ENCODE measurements around the gene MBTPS1.
"Not testable (repeated sequence)": the region's sequence is repeated elsewhere in the genome, so short reads cannot be mapped to it uniquely, and the experiment has no call there.

MBTPS1 gene

DNA sequence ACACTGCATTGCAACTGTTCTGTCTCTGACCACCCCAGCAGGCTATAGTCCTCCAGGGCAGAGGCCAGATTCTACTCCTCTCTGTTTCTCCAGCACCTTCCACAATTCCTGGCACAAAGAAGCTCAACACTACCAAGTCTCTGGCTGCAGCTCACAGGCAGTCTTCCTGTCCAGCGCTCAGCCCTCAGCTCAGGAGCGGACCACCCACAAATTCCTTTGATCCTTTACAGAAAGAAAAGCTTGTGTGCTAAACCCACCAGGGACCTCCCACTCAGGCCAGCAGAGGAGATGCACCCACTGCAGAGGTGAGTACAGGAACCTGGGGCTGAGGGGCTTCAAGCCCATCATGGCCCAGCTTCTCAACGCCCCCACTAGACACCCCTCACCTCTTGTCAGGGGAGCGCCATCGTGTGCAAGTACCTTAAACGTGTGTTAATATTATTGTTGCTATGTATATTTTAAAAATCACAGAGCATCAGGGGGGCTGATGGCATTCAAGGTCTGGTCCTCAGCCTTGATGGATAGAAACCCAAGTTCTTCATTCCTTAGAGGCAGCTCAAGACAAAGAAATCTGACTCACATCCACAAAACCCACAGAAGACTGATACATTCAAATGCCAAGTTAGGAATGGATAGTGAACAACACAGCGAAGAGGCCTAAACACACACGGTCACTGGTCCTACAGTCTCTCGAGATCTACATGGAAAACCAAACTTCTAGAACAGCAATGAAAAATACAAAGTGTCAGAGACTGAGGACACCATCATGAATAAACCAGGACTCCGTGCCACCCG lies 19.8 kb upstream of the MBTPS1 start:
- DNase-seq, result no peak

DNA sequence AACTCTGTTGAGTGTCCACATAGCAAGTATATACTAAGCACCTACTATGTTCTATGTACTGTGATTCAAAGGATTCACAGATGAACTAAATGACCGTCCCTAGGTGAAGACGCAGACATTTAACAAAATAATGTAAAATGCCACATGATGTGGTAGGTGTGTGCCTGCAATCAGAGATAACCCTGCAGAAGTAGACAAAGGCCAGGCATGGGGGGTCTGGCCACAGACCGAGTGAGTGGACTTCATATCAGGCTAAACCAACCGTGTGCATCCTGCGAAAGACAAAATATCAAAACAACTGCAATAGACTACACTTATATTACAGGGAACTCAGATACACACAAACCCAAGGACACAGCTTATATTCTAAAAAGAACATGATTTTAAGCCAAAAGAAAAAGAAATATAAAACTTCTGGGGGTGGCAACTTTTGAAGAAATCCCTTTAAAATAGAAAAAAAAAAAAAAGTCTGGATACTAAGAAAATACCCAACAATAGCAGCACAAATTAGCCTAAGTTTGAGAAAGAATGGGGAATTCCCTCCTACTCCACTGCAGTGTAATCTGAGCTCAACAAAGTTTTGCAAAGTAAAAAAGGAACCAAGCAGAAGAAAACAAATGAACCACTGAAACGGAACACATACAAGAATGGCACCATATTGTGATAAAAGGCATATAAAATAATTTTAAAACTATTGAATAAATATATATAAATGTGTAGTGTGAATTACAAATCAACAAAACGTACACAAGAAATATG lies 16.0 kb upstream of the MBTPS1 start:
- no peak for DNase-seq

DNA sequence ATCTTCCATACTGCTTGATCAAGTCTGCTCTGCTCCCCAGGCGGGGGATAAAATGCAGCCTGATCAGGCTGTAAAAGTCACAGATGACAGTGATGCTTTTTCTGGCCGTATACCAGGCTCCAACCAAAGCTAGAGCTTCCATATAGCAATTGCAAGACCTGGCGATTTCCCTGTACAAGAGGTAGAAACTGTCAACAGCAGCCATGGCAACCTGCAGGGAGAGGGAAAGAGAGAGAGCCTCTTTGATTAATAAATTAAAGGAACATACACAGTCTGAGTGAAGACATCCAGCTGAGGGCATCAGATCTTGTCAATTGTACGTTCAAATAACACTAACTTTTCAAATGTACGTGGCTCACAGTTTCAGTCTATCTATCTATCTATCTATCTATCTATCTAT lies 14.4 kb upstream of the MBTPS1 start:
- DNase-seq, result no peak

DNA sequence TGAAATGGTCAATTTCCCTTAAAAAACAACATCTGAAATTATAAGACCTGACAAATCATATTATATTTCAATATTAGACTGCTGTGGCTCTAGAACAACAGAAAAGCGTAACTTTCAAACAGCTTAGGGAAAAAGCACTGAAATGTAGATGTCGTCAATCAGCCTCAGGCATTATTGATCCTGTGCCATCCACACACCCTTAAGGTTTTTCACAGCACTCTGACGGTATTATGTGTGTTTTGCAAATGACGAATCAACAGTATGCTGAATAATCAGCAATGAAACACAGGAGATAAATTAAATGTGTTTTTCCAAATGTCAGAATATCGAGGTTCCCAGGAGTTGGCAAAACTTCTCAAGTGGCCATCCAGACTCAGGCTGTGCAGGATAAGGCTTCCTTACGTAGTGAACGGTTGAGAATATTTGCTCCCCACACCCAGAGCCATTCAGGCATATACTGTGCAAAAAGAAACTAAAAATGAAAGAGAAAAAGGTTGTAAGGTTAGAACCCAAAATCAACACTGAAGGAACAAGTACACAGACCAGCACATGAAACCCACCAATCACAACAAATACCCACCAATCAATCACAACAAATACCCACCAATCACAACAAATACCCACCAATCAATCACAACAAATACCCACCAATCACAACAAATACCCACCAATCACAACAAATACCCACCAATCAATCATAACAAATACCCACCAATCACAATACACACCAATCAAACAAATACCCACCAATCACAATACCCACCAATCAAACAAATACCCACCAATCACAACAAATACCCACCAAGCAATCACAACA lies 7.7 kb upstream of the MBTPS1 start:
- DNase-seq, result no peak

DNA sequence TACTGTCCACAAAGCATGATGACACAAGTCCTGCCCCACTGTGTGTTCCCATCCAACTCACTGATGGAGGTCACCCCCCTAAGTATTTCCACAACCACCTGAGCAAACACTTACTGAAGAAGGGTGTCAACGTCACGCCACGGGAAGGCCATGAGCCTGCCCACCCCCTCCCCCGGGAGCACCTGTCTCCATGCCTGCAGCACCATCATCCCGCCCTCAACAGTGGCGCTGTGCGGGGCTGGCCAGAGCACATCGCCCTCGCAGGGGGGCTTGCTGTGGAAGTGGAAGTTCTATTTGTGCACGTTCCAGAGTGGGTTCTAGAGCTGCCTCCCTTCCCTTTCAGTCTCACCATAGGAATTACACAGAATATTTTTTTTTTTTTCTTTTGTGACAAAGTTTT lies 4.3 kb upstream of the MBTPS1 start:
- DNase-seq, result peak; percentile 9

DNA sequence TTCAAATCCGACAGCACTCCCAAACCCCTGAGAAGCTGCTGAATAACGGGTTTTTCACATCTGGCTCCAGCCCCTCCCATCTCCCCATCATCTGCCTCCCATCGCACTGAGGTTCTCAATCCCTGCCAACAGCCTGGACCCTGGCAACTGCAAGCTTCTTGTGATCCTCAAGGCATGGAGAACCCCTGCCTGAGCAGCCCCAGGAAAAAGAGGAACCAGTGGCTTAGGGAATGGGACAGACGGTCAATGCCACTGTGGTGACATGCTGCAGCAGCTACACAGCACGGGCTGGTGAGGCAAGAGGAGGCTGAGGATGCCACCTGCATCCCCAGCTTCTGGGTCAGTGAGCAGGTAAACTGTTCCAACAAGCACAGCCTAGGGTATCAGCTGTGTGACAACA lies 3.3 kb upstream of the MBTPS1 start:
- no peak for DNase-seq

DNA sequence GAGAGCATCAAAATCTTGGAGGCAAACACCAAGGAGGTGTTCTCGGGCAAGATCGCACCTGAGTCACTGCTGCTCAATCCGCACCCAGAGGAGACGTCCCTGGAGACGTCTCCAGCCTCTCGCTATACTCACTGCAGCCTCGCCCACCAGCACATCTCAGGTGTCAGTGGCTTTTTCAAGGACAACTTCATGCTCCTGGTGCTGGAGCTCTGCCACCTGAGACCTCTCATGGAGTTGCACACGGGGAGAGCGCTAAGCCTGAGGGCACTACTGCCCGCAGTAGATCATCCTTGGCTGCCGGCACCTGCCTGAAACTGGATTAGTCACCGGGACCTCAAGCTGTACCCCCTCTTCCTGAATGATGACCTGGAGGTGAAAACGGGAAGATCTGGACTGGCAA lies 2.6 kb upstream of the MBTPS1 start:
- no peak for DNase-seq

DNA sequence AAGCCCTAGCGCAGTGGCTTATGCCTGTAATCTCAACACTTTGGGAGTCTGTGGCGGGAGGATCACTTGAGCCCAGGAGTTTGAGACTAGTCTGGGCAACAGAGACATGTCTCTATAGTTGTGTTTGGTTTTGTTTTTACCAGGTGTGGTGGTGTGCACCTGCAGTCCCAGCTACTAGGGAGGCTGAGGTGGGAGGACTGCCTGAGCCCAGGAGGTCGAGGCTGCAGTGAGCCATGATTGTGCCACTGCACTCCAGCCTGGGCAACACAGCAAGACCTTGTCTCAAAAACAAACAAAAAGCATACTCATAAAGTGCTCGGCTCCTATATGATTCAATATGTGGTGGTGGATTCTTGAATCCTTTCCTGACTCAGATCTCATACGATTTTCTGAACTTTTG lies 1.6 kb upstream of the MBTPS1 start:
- DNase-seq, result not testable (repeated sequence)

DNA sequence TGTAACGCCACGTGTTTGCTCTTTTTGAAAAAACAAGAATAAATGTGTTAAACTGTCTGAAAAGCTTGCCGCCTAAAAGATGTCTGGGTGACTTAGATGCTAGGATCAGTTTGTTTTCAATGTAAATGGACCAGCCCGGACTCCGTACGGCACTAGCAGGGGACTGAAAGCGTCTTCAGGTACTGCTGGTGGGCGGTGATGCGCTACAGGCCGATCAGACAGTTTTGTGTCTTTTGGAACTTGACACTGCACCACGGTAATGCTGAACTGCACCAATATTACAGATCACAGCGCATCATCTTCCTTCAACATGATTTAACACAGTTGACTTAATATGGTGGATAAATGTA lies 727 bp upstream of the MBTPS1 start:
- no peak for DNase-seq

DNA sequence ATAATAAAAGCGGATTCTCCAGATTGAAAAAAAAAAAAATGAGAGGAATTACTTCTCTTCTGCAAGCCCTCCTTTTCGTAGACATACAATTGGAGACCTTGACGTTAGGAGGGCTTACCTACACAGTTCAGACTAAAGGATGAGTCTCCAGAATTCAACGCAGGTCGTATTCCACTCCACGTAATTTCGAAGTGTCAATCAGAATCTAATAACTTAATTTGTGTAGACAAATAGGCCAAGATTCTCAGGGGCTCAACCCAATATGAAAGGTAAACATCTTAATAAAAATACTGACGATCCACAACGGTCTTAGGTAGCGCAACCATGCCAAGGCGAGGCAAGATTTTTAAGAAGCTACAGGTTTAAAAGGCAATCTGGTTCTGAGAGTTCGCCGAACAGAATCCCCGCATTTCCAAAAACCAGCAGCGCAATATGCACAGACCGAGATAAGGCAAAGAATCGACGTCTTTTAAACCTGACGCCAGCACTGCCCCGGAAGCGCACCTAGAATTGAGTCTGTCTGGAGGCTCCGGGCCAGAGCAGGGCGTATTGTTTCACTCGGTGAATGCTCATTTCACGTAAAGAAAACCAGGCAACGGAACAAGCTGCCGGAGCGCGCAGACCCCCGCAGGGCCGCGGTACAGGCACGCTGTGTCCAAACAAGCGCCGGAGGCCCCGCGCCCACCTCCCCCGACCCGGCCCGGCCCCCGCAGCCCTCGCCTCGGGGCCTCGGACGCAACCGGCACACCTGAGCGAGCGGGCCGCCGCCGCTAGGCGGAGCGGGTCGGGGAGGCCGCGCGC lies 623 bp downstream of the MBTPS1 start:
- DNase-seq, result no peak

DNA sequence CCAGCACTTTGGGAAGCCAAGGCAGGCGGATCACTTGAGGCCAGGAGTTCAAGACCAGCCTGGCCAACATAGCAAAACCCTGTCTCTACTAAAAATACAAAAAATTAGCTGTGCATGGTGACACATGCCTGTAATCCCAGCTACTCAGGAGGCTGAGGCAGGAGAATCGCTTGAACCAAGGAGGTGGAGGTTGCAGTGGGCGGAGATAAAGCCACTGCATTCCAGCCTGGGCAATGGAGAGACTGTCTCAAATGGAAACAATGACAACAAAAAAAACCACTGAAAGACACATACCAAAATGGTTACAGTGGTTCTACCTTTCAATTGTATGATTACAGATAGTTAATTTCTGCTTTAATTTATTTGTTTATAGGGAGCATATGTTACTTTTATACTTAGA lies 4.8 kb downstream of the MBTPS1 start:
- not testable (repeated sequence) for DNase-seq

DNA sequence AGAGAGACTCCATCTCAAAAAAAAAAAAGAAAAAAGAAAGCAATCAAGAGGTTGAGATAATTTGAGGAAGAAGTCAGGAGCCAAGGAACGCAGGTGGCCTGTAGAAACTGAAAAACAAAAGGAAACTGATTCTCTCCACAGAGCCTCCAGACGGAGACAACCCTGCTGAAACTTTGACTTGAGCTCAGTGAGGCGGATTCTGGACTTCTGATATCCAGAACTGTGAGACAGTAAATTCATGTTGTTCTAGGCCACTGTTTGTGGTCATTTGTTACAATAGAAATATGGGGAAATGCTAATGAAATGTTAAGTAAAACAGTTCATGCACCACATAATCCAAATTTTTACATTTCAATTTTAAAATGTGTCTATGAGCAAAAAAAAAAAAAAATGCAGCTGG lies 5.2 kb downstream of the MBTPS1 start:
- no peak for DNase-seq

DNA sequence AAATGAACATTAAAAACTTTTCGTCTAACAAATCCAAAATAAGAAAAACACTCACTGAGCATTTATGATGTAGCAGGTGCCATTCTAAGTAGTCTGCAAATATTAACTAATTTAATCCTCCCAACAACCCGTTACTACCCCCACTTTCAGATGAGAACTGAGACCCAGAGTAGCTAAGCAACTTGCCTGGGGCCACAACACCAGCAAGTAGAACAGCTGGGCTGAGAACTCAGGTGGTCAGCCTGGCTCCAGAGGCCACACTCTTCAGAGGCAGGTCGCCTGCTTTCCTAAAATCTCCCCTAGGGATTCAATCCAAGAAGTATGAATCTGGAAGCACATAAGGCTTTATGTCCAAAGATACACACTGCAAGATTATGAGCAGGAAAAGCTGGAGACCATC lies 6.2 kb downstream of the MBTPS1 start:
- no peak for DNase-seq

DNA sequence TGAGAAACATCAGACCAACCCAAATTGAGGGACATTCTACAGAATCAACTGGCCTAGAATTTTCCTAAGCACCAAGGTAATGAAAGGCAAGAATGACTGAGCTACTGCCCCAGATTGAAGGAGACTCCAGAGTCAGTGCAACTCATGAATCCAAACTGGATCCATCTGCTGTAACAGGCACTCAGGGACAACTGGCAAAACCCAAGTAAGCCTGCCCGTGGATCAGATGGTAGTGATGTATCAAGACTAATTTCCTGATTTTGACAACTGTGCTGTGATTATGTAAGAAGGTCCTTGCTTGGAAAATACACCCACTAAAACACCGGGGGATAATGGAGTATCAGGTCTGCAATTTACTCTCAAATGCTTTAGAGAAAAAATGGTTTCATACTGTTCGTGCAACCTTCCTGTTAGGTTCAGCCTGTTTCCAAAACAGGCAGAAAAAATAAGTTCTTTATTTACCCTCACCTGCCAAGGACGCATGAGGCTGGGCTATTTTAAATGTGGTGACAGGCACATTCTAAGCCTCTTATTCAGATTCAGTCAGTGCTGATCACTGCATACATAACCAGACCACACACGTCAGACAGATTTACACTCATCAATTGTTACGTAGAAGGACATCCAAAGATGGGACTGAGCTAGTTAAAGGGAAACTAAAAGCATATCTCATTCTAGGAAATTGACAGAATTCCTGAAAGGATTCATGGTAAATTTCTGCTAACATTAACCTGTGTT lies 7.0 kb downstream of the MBTPS1 start:
- no peak for DNase-seq

DNA sequence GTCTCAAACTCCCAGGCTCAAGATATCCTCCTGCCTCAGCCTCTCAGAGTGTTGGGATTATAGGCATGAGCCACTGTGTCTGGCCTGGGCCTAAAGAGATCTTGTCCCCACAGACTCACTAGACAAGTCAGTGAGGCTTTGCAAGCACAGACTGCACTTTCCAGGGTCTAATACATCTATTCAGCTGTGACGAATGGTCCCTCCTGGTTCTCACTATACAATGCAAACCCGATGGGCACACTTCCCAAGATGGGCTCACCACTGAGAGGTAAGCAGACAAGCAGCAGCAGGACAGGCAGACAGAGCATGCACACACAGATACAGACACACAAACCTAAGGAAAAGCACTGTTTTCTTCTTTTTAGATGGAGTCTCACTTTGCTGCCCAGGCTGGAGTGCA lies 8.8 kb downstream of the MBTPS1 start:
- DNase-seq, result no peak

DNA sequence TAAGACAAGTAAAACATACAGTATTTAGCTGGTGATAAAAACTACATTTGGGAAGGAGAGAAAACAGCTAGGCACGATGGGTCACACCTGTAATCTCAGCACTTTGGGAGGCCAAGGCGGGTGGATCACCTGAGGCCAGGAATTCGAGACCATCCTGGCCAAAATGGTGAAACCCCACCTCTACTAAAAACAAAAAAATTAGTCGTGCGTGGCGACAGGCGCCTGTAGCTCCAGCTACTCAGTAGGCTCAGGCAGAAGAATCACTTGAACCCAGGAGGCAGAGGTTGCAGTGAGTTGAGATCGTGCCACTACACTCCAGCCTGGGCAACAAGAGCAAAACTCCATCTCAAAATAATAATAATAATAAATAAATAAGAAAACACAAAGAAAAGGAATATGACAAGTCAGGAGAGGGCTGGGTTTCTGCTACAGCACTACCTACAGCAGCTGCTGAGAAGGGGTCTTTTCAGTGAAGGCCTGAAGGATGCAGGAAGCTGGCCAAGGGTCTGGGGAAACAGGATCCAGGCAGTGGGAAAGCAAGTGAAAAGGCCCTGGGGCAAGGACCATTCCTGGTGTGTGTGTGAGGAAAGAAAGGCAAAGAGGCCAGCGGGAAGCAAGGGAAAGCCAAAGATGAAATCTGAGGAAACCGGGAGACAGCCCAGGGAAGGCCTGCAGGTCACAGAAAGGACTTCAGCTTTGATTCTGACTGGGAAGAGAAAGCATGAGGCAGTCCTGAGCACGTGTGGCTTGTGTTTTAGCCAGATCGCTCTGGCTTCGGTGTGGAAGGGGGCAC lies 10.6 kb downstream of the MBTPS1 start:
- DNase-seq, result no peak

DNA sequence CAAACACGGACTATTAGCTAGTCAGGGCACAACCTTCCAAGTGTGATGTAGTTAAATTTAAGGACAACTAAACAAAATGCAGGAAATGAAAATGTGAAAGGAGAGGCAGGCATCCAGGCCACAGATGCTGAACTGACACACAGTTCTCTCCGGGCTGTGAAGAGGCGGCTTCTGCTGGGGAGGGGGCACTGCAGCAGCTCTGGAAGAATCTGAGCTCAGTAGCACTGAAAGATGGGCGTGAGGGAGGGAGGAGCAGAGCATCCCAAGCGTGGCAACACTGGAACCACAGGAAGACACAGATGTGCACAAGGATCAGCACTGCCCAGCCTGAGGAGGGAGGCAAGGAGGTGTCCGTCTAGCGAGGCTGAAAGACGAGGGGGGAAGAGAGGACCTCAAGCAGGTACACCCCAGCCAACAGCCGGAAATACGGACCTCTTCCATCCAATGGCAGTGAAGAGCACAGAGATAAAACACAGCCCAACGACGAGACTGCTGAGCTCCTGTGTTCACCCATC lies 11.4 kb downstream of the MBTPS1 start:
- no peak for DNase-seq

DNA sequence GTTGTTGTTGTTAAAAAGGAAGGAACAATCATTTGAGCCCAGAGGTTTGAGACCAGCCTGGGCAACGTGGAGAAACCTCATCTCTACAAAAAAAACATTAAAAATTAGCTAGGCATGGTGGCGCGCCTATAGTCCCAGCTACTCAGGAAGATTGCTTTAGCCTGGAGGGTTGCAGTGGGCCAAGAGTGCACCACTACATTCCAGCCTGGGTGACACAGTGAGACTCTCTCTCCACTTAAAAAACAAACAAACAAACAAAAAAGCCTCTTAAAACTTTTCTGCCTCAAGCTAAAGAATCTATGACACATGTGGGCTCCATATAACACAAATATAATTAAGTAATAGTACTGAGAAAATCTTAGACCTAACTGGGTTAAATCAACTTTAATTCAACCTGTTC lies 12.5 kb downstream of the MBTPS1 start:
- no peak for DNase-seq

DNA sequence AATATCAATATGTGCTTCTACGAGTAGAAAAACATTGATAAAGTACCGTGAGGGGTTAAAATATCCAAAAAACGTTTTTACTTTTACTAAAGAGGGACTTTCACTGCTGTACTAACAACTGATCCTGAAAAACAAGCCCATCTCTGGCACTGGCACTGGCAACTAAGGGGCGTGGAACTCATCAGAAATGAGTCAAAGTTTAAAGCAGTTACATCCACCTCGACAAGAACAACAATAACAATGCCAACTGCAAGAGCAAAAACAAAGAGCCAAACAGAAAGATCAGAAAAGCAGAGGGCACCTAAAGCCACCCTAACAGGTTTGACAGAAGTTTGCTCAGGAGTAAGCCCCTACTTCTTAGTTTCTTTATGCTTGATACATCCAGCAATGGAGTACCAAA lies 13.1 kb downstream of the MBTPS1 start:
- DNase-seq, result no peak

DNA sequence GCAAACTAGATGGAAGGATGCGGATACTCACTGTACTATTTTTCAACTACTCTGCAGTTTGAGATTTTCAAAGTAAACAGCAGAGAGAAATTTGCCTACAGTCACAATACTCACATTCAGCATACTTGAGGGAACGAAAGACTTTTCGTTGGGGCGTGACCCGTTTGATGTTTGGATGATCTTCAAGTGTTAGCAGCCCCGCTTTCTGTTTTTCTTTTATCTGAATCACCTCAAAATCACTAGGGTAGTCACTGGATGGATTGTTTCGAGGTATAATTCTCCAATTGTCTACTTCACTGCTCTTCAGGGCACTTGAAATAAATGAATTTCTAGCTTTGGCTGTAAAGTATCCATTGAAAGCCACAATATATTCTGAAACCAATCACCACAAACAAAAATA lies 17.8 kb downstream of the MBTPS1 start:
- no peak for DNase-seq

DNA sequence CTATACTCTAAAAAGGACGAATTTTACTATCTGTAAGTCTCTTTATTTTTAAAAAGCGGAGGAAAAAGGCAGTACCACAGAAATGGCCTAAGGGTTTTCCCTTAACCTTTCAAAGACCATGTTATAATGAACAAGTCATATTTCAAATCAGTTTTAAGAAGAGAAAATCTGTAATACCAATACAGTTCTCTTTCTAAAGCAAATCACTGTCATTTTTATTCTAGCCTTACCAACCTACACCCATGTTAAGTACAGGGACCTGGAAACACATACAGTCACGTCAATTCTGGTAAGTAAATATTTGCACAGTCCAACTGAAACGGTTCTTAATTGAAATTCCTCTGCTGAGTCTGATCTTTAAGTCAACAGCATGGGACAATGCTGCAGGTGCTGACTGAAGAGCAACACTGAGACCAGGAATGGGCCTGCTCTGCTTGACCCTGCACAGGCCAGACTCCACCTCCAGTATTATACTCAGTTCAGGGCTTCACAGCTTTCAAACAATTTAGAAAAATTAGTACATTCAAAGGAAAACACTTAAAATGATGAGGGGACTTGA lies 20.2 kb downstream of the MBTPS1 start:
- peak; percentile 75 for DNase-seq

Data from DMS153 (cell line).